Measurements from ENCODE around the gene NNMT.

NNMT gene

DNA sequence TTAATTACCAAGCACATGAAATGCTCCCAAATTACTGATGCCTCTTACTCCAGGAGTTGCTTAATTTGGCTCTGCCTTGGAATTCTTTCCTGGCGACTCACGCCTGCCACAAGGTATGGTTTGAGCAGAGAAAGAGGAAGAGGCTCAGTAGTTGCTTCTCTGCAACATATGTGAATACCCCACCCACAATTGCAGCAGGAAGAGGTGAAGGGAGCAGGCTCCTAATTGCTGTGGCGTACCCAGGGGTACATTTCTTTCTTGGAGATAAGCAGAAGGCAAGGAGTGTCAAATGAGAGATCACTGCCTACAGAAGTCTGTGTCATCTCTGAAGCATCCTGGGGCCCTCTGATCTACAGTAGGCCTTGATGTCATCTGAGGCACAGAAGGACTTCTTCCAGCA is 10.6 kb upstream of the NNMT start:
- DNase-seq, result no peak

DNA sequence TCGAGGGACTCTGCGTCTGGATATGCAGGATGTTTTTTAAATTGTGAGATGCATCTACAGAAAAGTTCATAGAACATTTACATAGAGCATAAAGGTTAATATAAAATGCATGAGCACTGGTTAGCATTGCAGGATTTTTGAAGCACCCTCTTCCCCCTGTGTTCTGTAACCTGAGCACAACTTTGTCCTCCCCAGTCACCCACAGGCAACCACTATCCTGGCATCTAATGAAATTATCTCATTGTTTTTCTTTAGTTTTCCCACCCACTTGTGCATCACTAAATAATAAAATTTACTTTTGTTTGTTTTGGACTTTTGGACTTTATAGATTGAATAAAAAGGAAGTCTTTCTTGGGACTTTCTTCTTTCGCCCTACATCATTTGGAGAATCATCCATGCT is 10.0 kb upstream of the NNMT start:
- DNase-seq, result no peak

DNA sequence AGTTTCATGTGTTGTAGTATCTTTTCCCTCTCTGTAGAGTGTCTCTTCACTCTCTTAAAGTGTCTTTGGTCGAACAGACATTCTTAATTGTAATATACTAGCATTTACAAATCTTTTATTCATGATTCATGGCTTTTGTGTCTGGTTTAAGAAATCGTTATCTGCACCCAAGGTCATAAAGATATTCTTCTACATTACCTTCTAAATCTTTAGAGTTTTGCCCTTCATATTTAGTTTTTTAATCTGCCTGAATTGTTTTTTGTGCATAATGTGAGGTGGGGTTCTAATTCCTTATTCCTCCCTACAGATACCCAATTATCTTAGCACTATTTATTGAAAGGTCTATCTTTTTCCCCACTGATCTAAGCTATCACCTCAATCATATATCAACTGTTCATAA is 9.0 kb upstream of the NNMT start:
- no peak for DNase-seq

DNA sequence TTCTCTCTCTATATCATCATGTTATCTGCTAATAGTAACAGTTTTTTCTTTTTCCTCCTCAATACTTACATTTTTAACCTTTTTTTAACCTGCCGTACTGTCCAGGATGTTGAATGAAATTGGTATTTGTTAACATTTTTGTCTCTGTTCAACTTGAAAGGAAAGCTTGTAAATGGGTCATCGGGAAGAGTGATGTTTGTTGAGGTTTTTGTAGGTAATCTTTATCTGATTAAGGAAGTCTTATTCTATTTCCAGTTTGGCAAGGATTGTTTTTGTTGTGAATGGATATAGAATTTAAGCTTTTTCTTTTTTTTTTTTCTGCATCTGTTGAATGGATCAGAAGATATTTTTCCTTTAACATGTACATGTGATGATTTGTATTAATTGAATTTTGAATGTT is 8.1 kb upstream of the NNMT start:
- no peak for DNase-seq

DNA sequence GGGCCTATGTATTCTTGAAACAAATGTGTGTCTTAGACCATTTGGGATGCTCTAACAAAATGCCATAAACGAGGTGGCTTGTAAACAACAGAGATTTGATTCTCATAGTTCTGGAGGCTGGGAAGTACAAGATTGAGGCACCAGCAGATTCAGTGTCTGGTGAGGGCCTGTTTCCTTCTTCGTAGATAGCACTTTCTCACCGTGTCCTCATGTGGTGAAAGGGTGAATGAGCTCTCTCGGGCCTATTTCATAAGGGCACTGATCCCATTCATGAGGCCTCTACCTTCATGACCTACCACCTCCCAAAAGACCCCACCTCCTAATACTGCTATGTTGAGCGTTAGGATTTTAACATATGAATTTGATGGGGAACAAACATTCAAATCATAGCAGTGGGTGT is 6.4 kb upstream of the NNMT start:
- no peak for DNase-seq

DNA sequence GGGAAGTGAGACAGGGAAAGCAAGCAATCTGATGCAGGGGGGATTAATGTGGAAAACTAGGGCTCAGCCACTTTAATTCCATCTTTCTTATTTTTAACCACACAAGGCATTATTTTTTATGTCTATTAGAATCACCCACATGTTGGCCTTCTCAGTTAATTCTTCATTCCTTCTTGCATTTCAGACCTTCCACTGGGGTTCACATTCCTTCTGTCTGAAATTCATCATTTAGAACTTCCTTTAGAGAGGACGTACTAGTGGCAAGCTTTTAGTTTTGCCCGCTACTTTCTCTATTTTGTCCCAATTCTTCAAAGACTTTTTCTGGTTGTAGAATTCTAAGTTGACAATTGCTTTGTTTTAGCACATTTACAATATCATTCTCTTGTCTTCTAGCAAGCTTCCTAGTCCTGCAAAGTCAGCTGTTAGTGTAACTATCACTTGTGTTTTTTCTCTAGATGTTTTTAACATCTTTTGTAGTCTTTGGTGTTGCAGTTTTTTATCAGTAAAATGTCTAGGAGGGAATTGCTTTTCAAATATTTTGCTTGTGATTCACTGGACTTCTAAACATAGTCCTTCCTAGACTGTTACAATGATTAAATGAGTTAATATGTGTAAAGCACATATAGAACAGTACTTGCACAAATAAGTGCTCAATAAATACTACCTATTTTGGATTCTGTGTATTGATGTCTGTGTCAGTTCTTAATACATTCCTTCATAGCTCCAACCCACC is 5.5 kb upstream of the NNMT start:
- no peak for DNase-seq

DNA sequence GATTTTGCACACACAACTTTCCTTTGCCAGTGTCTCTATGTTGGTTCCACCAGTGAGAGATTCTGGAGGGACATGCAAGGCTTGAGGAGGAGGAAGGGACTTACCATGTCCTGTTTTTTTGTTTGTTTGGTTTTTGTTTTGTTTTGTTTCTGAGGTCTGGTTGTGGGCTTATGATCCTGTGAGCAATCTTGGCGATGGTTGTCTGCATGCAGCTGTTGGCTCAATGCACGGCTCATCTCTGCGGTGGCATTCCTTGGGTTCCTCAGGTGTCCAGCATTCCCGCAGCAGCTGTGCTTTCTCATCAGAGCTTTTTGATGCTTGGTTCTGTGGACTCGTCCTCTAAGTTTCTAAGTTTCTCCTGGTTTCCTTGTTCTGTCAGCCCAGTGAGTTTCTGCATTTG is 4.8 kb upstream of the NNMT start:
- DNase-seq, result no peak

DNA sequence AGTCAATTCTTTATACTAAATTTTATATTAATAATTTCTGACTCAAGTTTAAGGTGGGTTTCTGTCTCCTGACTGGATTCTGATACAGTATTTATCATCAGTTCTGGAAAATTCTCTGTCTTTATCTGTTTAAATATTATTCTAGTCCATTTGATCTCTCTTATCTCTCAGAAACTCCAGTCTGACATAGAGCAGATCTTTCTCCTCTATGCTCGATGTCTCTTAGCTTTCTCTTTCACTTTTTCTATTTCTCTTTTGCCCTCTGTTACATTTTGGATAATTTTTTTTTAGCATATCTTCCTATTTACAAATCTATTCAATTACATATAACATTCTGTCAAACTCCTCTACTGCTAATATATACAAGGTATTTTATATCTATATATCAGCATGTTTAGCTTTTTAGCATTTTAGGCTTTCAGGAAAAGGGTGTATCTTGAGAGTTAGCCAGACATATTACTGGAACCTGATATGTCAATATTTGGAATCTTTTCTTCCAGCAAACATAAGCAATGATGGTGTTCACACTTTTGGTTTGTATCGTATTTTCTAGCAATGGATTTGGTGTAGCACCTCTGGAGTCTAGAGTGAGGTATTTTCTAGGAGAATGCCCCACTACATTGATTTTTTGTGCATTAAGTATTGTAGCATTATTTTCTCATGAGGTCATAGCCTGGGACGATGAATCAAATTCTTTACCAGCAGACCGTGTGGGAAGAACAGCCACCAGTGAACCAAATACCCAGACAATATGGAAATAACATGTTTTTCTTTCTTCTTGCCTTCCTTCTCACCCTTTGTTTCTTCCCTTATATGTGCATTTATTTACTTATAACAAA is 4.1 kb upstream of the NNMT start:
- DNase-seq, result no peak

DNA sequence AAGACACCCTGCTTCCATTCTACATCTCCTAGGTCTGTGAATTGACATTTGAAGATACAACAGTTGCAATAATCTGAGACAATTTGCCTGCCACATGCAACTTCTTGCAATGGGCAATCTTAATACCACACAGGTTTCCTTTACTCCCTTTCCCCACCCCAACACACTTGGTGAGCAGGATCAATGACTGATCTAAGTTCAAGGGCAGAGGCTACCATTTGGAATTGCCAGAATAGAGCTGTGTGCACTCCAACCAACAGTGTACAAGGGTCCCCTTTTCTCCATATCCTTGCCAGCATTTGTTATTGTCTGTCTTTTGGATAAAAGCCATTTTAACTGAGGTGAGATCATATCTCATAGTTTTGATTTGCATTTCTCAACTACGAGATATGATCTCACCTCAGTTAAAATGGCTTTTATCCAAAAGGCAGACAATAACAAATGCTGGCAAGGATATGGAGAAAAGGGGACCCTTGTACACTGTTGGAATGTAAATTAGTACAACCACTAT is 2.9 kb upstream of the NNMT start:
- DNase-seq, result no peak

DNA sequence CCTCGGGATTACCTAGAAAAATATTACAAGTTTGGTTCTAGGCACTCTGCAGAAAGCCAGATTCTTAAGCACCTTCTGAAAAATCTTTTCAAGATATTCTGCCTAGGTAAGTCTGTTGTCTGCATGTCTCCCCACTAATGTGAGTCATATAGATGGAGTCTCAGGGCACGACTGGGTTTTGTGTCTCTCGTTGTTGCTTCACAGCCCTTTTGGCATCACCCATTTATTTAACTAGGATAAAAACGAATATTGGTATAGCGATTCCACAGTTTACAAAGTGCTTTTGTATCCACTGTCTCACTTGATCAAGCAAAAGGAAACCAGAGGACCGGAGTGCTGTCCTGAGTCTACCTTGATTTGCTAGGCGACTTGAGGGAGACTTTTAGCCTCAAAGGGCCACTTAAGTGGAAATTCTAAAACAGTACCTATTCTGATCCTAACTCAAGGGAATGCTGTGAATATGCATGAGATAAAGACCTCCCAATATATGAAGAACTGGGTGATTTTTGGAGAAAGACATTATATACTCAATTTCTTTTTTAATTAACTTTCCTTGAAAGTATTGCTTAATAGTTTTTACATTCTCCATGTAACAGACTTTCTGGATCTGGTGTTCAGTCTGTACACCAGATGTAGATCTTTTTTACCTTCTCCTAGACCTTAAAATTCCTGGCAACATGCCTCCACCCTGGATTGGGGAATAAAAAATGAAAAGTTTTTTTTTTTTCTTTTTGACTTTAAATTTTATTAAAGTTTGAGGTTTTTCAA is 590 bp downstream of the NNMT start:
- no peak for DNase-seq

DNA sequence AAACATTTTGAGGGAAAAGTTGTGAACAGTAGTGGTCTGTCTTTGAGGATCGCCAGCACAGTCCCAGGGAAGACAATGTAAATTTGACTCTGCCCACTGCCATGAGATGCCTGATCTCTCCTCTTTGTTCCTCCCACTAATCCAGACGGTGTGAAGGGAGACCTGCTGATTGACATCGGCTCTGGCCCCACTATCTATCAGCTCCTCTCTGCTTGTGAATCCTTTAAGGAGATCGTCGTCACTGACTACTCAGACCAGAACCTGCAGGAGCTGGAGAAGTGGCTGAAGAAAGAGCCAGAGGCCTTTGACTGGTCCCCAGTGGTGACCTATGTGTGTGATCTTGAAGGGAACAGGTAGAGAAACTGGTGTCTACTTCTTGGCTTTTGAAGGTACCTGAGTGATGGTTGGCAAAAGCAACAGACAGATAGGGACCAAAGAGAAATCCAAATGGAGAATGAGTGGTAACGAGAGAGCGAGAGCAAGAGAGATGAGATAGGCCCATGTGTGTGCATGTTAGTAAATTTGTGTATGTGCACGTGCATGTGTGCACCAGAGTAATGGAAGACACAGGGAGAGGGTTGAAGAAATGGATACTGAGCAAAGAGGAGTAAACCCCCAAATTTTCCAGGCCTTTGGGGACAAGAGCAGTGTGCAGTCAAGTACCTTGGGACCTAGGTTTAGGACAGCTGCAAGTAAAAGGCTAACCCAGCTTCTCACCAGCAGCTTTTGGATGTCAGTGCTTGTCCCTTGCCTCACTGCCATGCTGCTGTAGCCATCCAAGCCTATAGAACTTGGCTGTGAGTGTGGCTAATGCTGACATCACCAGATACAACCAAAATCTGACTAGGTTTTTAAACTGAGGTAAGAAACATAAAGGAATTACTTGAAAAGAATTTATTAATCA is 1.9 kb downstream of the NNMT start:
- no peak for DNase-seq

DNA sequence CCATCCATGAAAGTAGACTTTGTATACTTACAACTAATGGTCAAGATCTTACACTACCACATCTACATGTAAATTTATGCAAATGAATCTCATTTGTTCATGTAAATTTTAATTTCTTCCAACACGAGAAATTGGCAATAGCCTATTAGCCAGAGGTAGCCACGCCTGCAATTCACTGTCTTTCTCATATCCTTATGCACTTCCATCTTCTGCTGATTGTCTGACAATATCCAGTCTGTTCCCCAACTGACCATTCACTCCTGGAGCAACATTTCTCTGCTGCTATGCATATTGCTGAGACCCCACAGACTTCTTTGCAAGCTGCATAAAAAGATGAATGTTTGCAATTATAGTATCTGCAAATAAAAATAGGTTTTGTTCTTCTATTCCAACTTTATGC is 2.5 kb downstream of the NNMT start:
- no peak for DNase-seq

DNA sequence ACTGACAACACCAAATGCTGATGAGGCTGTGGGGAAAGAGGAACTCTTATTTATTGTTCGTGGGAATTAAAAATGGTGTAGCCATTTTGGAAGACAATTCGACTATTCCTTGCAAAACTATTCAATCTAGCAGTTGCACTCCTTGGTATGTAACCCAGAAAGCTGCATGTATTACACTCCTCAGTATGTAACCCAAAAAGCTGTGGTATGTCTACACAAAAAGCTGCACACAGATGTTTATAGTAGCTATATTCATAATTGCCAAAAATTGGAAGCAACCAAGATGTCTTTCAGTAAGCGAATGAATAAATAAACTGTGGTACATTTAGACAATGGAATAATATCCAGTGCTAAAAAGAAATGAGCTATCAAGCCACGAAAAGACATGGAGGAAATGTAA is 4.9 kb downstream of the NNMT start:
- no peak for DNase-seq

DNA sequence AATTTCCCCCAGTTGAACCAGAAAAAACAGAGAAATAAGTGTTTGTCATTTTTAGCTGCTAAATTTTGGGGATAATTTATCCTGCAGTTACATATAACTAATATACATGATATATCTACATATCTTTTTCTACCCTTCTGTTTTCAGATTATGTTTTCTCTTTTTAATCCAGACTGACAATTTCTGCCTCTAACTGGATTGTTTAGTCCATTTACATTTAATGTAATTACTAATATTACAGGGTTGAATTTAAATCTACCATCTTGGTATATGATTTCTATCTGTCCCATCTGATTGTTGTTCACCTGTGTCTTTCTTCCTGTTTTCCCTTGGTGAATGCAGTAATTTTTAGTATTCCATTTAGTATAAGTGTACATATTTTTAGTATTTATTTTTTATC is 5.7 kb downstream of the NNMT start:
- DNase-seq, result no peak

DNA sequence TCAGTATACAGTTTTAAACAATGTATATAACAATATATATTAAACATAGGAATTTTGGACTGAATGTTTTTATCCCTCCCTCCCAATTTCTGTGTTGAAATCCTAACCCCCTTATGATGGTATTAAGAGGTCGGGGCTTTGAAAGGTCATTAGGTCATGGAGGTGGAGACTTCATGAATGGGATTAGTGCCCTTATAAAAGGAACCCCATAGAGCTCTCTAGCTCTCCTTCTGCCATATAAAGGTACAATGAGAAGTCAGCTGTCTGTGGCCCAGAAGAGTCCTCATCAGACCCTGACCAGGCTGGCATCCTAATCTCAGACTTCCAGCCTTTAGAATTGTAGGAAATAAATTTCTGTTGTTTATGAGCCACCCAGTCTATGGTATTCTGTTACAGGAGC is 6.5 kb downstream of the NNMT start:
- DNase-seq, result no peak

DNA sequence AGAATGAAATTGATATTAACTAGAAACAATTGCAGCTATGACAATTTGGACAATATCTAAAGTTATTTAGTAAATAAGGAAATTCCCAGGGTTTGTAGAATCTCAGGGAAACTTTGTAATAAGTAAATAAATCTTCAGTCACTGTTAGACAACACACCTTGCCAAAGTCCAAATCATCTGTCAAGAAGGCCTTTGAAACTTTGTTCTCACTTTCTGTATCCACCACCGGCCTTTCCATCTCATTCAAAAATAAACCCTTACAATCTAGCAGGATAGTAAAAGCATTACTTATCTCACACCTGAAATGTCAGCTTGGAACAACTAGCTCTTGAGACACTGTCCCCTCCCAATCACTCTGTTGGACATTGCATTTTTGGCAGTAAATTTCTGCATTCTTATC is 7.9 kb downstream of the NNMT start:
- no peak for DNase-seq

DNA sequence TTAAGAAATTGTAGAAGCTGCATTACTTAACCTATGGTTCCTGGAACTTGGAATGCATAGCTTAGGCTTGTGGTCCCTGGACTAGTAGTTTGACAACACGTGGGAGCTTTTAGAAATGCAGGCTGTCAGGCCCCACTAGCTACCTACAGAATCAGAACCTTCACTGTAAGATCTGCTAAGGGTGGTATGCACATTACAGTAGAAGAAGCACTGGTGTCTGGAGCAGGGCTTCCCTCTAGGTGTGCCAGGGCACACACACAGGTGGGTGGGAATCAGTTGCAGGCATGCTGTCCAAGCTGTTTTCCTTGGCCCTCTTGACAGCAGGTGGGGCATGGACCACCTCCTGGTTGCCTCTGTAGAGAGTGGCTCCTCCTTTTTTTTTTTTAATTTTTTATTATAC is 8.8 kb downstream of the NNMT start:
- DNase-seq, result no peak

DNA sequence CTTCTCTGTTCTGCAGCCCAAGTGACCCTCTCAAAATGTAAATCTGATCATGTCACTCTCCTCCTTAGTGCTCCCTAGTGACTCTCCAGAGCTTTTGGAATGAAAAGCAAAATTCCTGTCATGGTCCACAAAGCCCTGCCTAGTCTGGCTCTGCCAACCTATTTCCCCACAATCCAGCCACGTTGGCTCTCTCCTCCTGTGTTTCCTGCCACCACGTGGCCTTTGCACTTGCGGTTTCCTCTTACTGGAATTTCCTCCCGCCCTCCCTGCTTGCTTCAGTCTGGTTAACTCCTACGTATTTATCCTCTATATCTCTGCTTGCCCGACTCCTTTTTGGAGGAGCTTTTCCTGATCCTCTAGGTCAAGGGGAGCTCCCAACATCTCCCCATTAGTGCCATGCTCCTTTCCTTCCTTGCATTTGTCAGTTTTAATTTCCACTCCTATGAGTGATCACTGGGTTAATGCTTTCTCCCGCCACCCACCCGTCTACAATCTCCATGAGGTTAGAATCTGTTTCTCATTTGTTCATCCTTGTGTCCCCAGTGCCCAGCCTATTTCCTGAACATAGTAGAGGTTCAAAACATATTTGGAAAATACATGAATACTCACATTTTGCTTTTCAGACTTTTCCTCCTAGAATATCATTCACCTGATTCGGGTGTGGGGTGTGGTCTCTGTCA is 11.5 kb downstream of the NNMT start:
- DNase-seq, result no peak

DNA sequence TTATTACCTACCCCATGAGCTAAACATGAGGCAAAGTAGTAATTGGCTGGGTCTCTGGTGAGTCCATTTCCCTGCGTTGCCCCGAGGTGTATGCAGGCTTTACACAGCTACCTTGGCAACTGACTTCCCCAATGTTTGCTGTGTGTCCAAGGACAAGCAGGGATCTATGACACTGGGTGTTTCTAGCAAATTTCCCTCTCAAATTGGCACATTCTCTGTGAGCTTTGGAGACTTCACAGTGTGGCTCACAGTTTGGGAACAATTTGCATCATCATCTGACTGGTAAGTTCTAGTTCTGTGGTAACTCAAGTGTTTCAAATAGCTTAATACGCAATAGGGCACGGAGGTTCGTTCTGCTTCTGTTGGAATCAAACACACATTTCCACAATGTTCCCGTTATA is 12.5 kb downstream of the NNMT start:
- no peak for DNase-seq

DNA sequence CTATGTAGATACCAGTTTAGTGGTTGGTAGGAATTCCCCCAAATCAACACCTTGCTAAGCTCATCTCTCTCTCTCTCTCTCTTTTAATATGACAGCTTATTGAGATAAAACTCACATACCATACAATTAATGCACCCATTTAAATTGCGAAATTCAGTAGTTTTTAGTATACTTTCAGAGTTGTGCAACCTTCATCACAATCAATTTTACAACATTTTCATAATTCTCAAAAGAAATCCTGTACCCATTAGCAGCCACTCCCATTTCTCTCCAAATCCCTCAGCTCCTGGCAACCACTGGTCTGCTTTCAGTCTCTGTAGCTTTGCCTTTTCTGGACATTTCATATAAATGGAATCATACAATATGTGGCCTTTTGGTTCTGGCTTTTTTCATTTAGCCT is 13.3 kb downstream of the NNMT start:
- no peak for DNase-seq

DNA sequence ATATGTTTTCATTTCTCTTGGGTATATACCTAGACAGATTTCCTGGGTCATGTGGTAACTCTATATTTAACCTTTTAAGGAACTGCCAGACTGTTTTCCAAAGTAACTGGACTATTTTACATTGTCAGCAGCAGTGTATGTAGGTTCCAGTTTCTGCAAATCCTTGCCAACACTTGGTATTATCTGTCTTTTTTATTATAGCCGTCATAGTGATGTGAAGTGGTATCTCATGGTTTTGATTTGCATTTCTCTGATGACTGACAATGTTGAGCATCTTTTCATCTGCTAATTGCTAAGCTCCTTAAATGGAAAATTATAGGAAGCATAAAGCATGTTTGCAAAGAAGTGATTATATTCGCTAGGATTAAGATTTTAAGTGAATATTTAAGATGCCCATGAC is 13.9 kb downstream of the NNMT start:
- DNase-seq, result no peak

DNA sequence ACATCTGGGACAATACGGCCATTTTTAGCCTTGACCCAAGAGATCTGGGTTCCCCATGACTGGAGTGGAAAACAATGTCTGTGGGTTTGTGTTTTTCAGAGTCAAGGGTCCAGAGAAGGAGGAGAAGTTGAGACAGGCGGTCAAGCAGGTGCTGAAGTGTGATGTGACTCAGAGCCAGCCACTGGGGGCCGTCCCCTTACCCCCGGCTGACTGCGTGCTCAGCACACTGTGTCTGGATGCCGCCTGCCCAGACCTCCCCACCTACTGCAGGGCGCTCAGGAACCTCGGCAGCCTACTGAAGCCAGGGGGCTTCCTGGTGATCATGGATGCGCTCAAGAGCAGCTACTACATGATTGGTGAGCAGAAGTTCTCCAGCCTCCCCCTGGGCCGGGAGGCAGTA is 15.7 kb downstream of the NNMT start:
- no peak for DNase-seq

Data from stimulated activated CD8-positive, alpha-beta memory T cell treated with anti-CD3 and anti-CD28 coated beads, Interleukin-4, amount 100 ng/mL, for 48 hours (primary cell).